ENCODE data around the gene GALNT18.

The GALNT18 gene

GRCh38 chr11:11433960-11434359 lies 187.8 kb downstream of the GALNT18 start:
- Mint-ChIP-seq H3K4me1 (ENCODE audit: low read depth) (no peaks in the 10 kb centered on the region), H3K9me3 (ENCODE audit: low read depth) (no peaks in the 10 kb centered on the region), H3K27ac (no peak overlapping the region), H3K4me3 (no peak overlapping the region), H3K27me3 (no peaks in the 10 kb centered on the region), H3K36me3 (no peaks in the 10 kb centered on the region)

GRCh38 chr11:11432621-11433319 lies 189.0 kb downstream of the GALNT18 start:
- no peaks in the 10 kb centered on the region for H3K4me1 Mint-ChIP-seq (ENCODE audit: low read depth)
- H3K36me3 Mint-ChIP-seq = no peaks in the 10 kb centered on the region
- H3K4me3 Mint-ChIP-seq = no peak overlapping the region
- no peaks in the 10 kb centered on the region for H3K27me3 Mint-ChIP-seq
- no peaks in the 10 kb centered on the region for H3K9me3 Mint-ChIP-seq (ENCODE audit: low read depth)
- no peak overlapping the region for H3K27ac Mint-ChIP-seq

GRCh38 chr11:11430431-11430830 lies 191.4 kb downstream of the GALNT18 start:
- H3K27ac Mint-ChIP-seq = no peak overlapping the region
- no peaks in the 10 kb centered on the region for H3K36me3 Mint-ChIP-seq
- no peaks in the 10 kb centered on the region for H3K4me1 Mint-ChIP-seq (ENCODE audit: low read depth)
- H3K27me3 Mint-ChIP-seq = no peaks in the 10 kb centered on the region
- H3K4me3 Mint-ChIP-seq = no peak overlapping the region
- H3K9me3 Mint-ChIP-seq (ENCODE audit: low read depth) = no peaks in the 10 kb centered on the region

GRCh38 chr11:11428714-11429113 lies 193.1 kb downstream of the GALNT18 start:
- Mint-ChIP-seq H3K27me3 (no peaks in the 10 kb centered on the region), H3K4me1 (ENCODE audit: low read depth) (no peaks in the 10 kb centered on the region), H3K4me3 (no peak overlapping the region), H3K36me3 (no peaks in the 10 kb centered on the region), H3K9me3 (ENCODE audit: low read depth) (no peaks in the 10 kb centered on the region), H3K27ac (no peak overlapping the region)

GRCh38 chr11:11427542-11427941 lies 194.3 kb downstream of the GALNT18 start:
- H3K27ac Mint-ChIP-seq = no peak overlapping the region
- H3K4me1 Mint-ChIP-seq (ENCODE audit: low read depth) = no peaks in the 10 kb centered on the region

GRCh38 chr11:11427140-11427539 lies 194.7 kb downstream of the GALNT18 start:
- H3K27ac Mint-ChIP-seq = no peak overlapping the region
- no peaks in the 10 kb centered on the region for H3K4me1 Mint-ChIP-seq (ENCODE audit: low read depth)
- H3K9me3 Mint-ChIP-seq (ENCODE audit: low read depth) = no peaks in the 10 kb centered on the region
- no peaks in the 10 kb centered on the region for H3K36me3 Mint-ChIP-seq
- no peaks in the 10 kb centered on the region for H3K27me3 Mint-ChIP-seq
- H3K4me3 Mint-ChIP-seq = no peak overlapping the region

More at GRCh38 chr11:11427542-11427941, 194.3 kb downstream of the GALNT18 start:
- no peaks in the 10 kb centered on the region for H3K27me3 Mint-ChIP-seq
- no peak overlapping the region for H3K4me3 Mint-ChIP-seq
- H3K9me3 Mint-ChIP-seq (ENCODE audit: low read depth) = no peaks in the 10 kb centered on the region
- H3K36me3 Mint-ChIP-seq = no peaks in the 10 kb centered on the region

GRCh38 chr11:11426226-11426952 lies 195.4 kb downstream of the GALNT18 start:
- Mint-ChIP-seq H3K36me3 (no peaks in the 10 kb centered on the region), H3K4me3 (no peak overlapping the region), H3K27ac (no peak overlapping the region), H3K27me3 (no peaks in the 10 kb centered on the region), H3K9me3 (ENCODE audit: low read depth) (no peaks in the 10 kb centered on the region), H3K4me1 (ENCODE audit: low read depth) (no peaks in the 10 kb centered on the region)

- Mint-ChIP-seq H3K4me3 (no peak overlapping the region), H3K27me3 (no peaks in the 10 kb centered on the region), H3K36me3 (no peaks in the 10 kb centered on the region), H3K9me3 (ENCODE audit: low read depth) (no peaks in the 10 kb centered on the region), H3K4me1 (ENCODE audit: low read depth) (no peaks in the 10 kb centered on the region), H3K27ac (no peak overlapping the region)
Observed at GRCh38 chr11:11425806-11426205, 196.0 kb downstream of the GALNT18 start.

GRCh38 chr11:11424688-11425087 lies 197.1 kb downstream of the GALNT18 start:
- Mint-ChIP-seq H3K4me1 (ENCODE audit: low read depth) (no peaks in the 10 kb centered on the region), H3K27ac (no peak overlapping the region), H3K36me3 (no peaks in the 10 kb centered on the region), H3K4me3 (no peak overlapping the region), H3K27me3 (peaks cover under 1% of the 10 kb centered on the region), H3K9me3 (ENCODE audit: low read depth) (no peaks in the 10 kb centered on the region)

GRCh38 chr11:11422411-11423128 lies 199.2 kb downstream of the GALNT18 start:
- no peak overlapping the region for H3K4me3 Mint-ChIP-seq

GRCh38 chr11:11421509-11421908 lies 200.3 kb downstream of the GALNT18 start:
- no peaks in the 10 kb centered on the region for H3K36me3 Mint-ChIP-seq
- H3K27ac Mint-ChIP-seq = no peak overlapping the region
- no peaks in the 10 kb centered on the region for H3K4me1 Mint-ChIP-seq (ENCODE audit: low read depth)
- no peak overlapping the region for H3K4me3 Mint-ChIP-seq
- H3K27me3 Mint-ChIP-seq = peaks cover 2% of the 10 kb centered on the region
- no peaks in the 10 kb centered on the region for H3K9me3 Mint-ChIP-seq (ENCODE audit: low read depth)

More at GRCh38 chr11:11422411-11423128, 199.2 kb downstream of the GALNT18 start:
- Mint-ChIP-seq H3K36me3 (no peaks in the 10 kb centered on the region), H3K9me3 (ENCODE audit: low read depth) (no peaks in the 10 kb centered on the region), H3K27me3 (peaks cover 2% of the 10 kb centered on the region), H3K27ac (no peak overlapping the region), H3K4me1 (ENCODE audit: low read depth) (no peaks in the 10 kb centered on the region)

- no peaks in the 10 kb centered on the region for H3K36me3 Mint-ChIP-seq
- H3K9me3 Mint-ChIP-seq (ENCODE audit: low read depth) = no peaks in the 10 kb centered on the region
- no peaks in the 10 kb centered on the region for H3K4me1 Mint-ChIP-seq (ENCODE audit: low read depth)
- H3K27me3 Mint-ChIP-seq = peaks cover 2% of the 10 kb centered on the region
- H3K27ac Mint-ChIP-seq = no peak overlapping the region
- H3K4me3 Mint-ChIP-seq = no peak overlapping the region
Observed at GRCh38 chr11:11420899-11421285, 200.9 kb downstream of the GALNT18 start.

- peaks cover 2% of the 10 kb centered on the region for H3K27me3 Mint-ChIP-seq
- no peaks in the 10 kb centered on the region for H3K36me3 Mint-ChIP-seq
- H3K4me3 Mint-ChIP-seq = no peak overlapping the region
- no peak overlapping the region for H3K27ac Mint-ChIP-seq
- H3K9me3 Mint-ChIP-seq (ENCODE audit: low read depth) = no peaks in the 10 kb centered on the region
- no peaks in the 10 kb centered on the region for H3K4me1 Mint-ChIP-seq (ENCODE audit: low read depth)
Observed at GRCh38 chr11:11420191-11420898, 201.5 kb downstream of the GALNT18 start.

- Mint-ChIP-seq H3K4me3 (no peak overlapping the region), H3K4me1 (ENCODE audit: low read depth) (no peaks in the 10 kb centered on the region), H3K27me3 (peaks cover 2% of the 10 kb centered on the region), H3K36me3 (no peaks in the 10 kb centered on the region), H3K9me3 (ENCODE audit: low read depth) (no peaks in the 10 kb centered on the region), H3K27ac (no peak overlapping the region)
Observed at GRCh38 chr11:11419747-11420146, 202.1 kb downstream of the GALNT18 start.

- peaks cover 4% of the 10 kb centered on the region for H3K27me3 Mint-ChIP-seq
- H3K27ac Mint-ChIP-seq = no peak overlapping the region
- no peaks in the 10 kb centered on the region for H3K4me1 Mint-ChIP-seq (ENCODE audit: low read depth)
- H3K9me3 Mint-ChIP-seq (ENCODE audit: low read depth) = no peaks in the 10 kb centered on the region
- no peaks in the 10 kb centered on the region for H3K36me3 Mint-ChIP-seq
- no peak overlapping the region for H3K4me3 Mint-ChIP-seq
Observed at GRCh38 chr11:11416917-11417316, 204.9 kb downstream of the GALNT18 start.
